Right lobe of liver (tissue), 6 donors: ENCODE results near the gene ALOXE3. TPM values are rescaled to one million over a fixed set of nuclear protein-coding genes. Genes with fewer than 3 reads are reported as not detected.

Experiments used
- ATAC-seq, 4 donors: fragments of 200-7000 bp; cut with Tn5 transposase; one replicate each; pipeline ENCODE4 v1.9.1; 2020; ENCODE audit warnings: mild to moderate bottlenecking in 4 of 4, moderate library complexity in 4 of 4
- DNase-seq, 3 donors: peaks; one replicate each; pipeline ENCODE4 v3.0.0-alpha.2; 2020
- H3K27ac ChIP-seq, 3 donors: fragments of 200-600 bp; one replicate each; pipeline ENCODE4 v1.8.0; 2022
- H3K27me3 ChIP-seq, 2 donors: fragments of 200-600 bp; one replicate each; pipeline ENCODE4 v1.8.0; 2022
- H3K36me3 ChIP-seq, 4 donors: fragments of 200-600 bp; sonication (generic) in 1 of 4; one replicate each; pipeline versions ENCODE4 v1.5.1 to v1.8.0; 2017 to 2022; ENCODE audit warnings: control low read depth in 1 of 4
- H3K4me1 ChIP-seq, 4 donors: fragments of 200-600 bp; sonication (generic) in 1 of 4; one replicate each; pipeline versions ENCODE4 v1.5.1 to v1.8.0; 2017 to 2022; ENCODE audit warnings: control low read depth in 1 of 4
- H3K4me3 ChIP-seq, 3 donors: fragments of 200-600 bp; one replicate each; pipeline ENCODE4 v1.8.0; 2022
- H3K9me3 ChIP-seq, 4 donors: fragments of 200-600 bp; sonication (generic) in 1 of 4; one replicate each; pipeline versions ENCODE4 v1.5.1 to v1.8.0; 2017 to 2022; ENCODE audit warnings: control low read depth in 1 of 4
- POLR2A ChIP-seq: fragments of 450-650 bp; IDR thresholded peaks from one replicate; pipeline ENCODE4 v1.6.1; 2017; ENCODE audit warnings: antibody characterized with exemption, mild to moderate bottlenecking
- WGBS: methylation state at CpG from one replicate; pipeline ENCODE4 v1.1.6; 2018; ENCODE audit warnings: low coverage, low lambda C conversion rate; ENCODE audit not compliant: insufficient coverage; ENCODE audit errors: missing lambda C conversion rate; 5-methylcytosine and 5-hydroxymethylcytosine counted together
- intact Hi-C, 2 donors: fragments of 100-400 bp; cut with DNase I; formaldehyde crosslinking; loops; one replicate each; pipeline versions ENCODE4 v1.11.2 to v1.14.1; 2022
- total RNA-seq, 6 experiments: library from RNA; depleted of rRNA in 2 of 6; stranded (reverse); fragments of >200 nt in 2 of 6; fragmentation: NEBNext Ultra II Directional in 3 of 6; extraction: Animal tissue kit (Norgen Biotek cat#: 25700) in 3 of 6; gene quantifications; one replicate each; pipeline versions ENCODE4 v1.1.0 to v1.2.4, GENCODE V29; 2016 to 2023
- TF ChIP-seq, protein P1 (sequence below), 4 donors: fragments of 200-600 bp in 3 of 4; fragments of 450-650 bp in 1 of 4; IDR thresholded peaks; one replicate each; pipeline versions ENCODE4 v1.5.1 to v1.8.0; 2016 to 2022; ENCODE audit warnings: antibody characterized with exemption in 4 of 4, mild to moderate bottlenecking in 2 of 4
- donor health status: DM: no; HTN: yes; CAD: no.
- donor health status: DM: no; HTN: no; CAD: no.
- donor health status: DM: no; HTN: no; CAD: no.
- donor health status: DM: no; HTN: yes; CAD: no.
- donor health status: DM: no; HTN: yes; CAD: no.

The ALOXE3 gene
- total RNA-seq, 6 experiments from 2014 or later: not detected

- Histone ChIP-seq H3K27ac (no peak overlapping the region), H3K27me3 (peaks cover 0 to 6% of the 10 kb centered on the region in 2 donors), H3K4me1 (peaks cover 0 to 38% (median 6%) of the 10 kb centered on the region in 4 donors), H3K36me3 (no peaks in the 10 kb centered on the region), H3K4me3 (no peak overlapping the region), H3K9me3 (peaks cover 0 to 3% (median 0%) of the 10 kb centered on the region in 4 donors)
- WGBS: 15% methylated on average over 7 of the region's 14 CpGs
- intact Hi-C loops: no loop called here
- TF ChIP-seq, protein P1, sequence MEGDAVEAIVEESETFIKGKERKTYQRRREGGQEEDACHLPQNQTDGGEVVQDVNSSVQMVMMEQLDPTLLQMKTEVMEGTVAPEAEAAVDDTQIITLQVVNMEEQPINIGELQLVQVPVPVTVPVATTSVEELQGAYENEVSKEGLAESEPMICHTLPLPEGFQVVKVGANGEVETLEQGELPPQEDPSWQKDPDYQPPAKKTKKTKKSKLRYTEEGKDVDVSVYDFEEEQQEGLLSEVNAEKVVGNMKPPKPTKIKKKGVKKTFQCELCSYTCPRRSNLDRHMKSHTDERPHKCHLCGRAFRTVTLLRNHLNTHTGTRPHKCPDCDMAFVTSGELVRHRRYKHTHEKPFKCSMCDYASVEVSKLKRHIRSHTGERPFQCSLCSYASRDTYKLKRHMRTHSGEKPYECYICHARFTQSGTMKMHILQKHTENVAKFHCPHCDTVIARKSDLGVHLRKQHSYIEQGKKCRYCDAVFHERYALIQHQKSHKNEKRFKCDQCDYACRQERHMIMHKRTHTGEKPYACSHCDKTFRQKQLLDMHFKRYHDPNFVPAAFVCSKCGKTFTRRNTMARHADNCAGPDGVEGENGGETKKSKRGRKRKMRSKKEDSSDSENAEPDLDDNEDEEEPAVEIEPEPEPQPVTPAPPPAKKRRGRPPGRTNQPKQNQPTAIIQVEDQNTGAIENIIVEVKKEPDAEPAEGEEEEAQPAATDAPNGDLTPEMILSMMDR (IDR thresholded peaks at IDR 0.05): no peak
- TF ChIP-seq POLR2A: no peak
- DNase-seq (no peak), ATAC-seq (peak; percentile 53 to 78 (median 60))
These were observed 61.9 kb downstream of the ALOXE3 start for GRCh38 chr17:8056232-8056975.

- peaks cover 0 to under 1% of the 10 kb centered on the region in 2 donors for H3K27me3 ChIP-seq
- H3K9me3 ChIP-seq: peaks cover 0 to 3% (median 0%) of the 10 kb centered on the region in 4 donors
- no peaks in the 10 kb centered on the region for H3K36me3 ChIP-seq
- intact Hi-C loops: no loop called here
- TF ChIP-seq, protein P1 (IDR thresholded peaks at IDR 0.05): no peak
- no peak for TF ChIP-seq POLR2A
- DNase-seq: no peak
- no peak for ATAC-seq
- H3K27ac ChIP-seq: no peak overlapping the region
- H3K4me1 ChIP-seq: peaks cover 0 to 38% (median 6%) of the 10 kb centered on the region in 4 donors
- WGBS: 83% methylated on average over 2 of the region's 3 CpGs
- no peak overlapping the region for H3K4me3 ChIP-seq
These were observed 62.5 kb downstream of the ALOXE3 start for GRCh38 chr17:8055851-8056231.

- 77% methylated on average over 5 of the region's 7 CpGs for WGBS
- Histone ChIP-seq H3K27ac (no peak overlapping the region), H3K36me3 (no peaks in the 10 kb centered on the region), H3K9me3 (no peaks in the 10 kb centered on the region), H3K4me1 (peaks cover 0 to 24% (median 4%) of the 10 kb centered on the region in 4 donors), H3K4me3 (no peak overlapping the region), H3K27me3 (no peaks in the 10 kb centered on the region)
- TF ChIP-seq, protein P1 (IDR thresholded peaks at IDR 0.05): no peak
- intact Hi-C loops: no loop called here
- ATAC-seq: no peak
- DNase-seq: no peak
These were observed 64.7 kb downstream of the ALOXE3 start for GRCh38 chr17:8053600-8053999.

DNA sequence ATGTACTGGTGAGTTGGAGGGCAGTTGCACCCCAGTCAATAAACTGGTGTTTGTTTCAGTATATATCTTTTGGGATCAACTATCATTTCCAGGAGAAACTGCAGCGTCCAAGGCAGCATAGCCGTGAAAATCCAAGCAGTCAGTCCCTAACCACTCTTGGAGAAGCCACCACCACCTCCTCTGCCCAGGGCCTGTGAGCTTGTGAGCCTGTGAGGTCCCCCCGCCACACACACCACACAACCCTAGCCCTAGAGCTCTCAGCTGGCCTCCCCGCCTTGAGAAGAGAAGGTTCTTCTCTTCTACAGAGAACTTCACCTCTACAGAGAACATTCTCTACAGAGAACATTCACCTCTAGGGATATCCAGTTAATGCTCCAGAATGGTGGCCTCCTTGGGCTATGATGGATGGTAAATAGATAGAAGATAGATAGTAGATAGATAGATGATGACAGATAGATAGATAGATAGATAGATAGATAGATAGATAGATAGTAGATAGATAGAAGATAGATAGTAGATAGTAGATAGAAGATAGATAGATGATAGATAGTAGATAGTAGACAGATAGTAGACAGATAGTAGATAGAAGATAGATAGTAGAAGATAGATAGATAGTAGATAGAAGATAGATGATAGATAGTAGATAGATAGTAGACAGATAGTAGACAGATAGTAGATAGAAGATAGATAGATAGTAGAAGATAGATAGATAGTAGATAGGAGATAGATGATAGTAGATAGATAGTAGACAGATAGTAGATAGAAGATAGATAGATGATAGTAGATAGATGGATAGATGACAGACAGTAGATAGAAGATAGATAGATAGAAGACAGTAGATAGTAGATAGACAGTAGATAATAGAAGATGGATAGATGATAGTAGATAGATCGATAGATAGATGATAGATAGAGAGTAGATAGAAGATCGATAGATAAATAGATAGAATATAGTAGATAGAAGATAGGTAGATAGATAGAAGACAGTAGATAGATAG lies 65.8 kb downstream of the ALOXE3 start:
- 69% methylated on average over 5 of the region's 6 CpGs for WGBS
- intact Hi-C loops: no loop called here
- Histone ChIP-seq H3K4me1 (peaks cover 0 to 15% (median 2%) of the 10 kb centered on the region in 4 donors), H3K36me3 (no peaks in the 10 kb centered on the region), H3K27ac (no peak overlapping the region), H3K4me3 (no peak overlapping the region), H3K9me3 (no peaks in the 10 kb centered on the region), H3K27me3 (no peaks in the 10 kb centered on the region)
- ATAC-seq (no peak), DNase-seq (no peak)
- no peak for TF ChIP-seq POLR2A
- TF ChIP-seq, protein P1 (IDR thresholded peaks at IDR 0.05): no peak
